MM.1S (cell line): ENCODE data around the gene PRUNE2.

Source experiments
- DNase-seq: peaks from one replicate; pipeline ENCODE4 v3.0.0-alpha.2; 2015
- H2AFZ ChIP-seq: fragments of 300-600 bp; sonication (generic); 2 replicates; pipeline ENCODE4 v1.6.0; 2016; ENCODE audit warnings: antibody characterized with exemption, low read length
- H3F3A ChIP-seq: fragments of 300-600 bp; sonication (generic); 2 replicates; pipeline ENCODE4 v1.6.1; 2016; ENCODE audit warnings: mild to moderate bottlenecking, antibody characterized with exemption, low read length, moderate library complexity, mixed read lengths; ENCODE audit not compliant: insufficient read depth
- H3K27ac ChIP-seq: fragments of 300-600 bp; sonication (generic); 2 replicates; pipeline ENCODE4 v1.5.1; 2016; ENCODE audit warnings: mild to moderate bottlenecking, low read length
- H3K27me3 ChIP-seq: fragments of 300-600 bp; sonication (generic); replicated peaks from 2 replicates; pipeline ENCODE4 v1.6.0; 2016; ENCODE audit warnings: low read length; ENCODE audit not compliant: insufficient read depth
- H3K36me3 ChIP-seq: fragments of 300-600 bp; sonication (generic); replicated peaks from 2 replicates; pipeline ENCODE4 v1.6.1; 2016; ENCODE audit warnings: mild to moderate bottlenecking, low read length, mixed read lengths; ENCODE audit not compliant: insufficient read depth
- H3K4me1 ChIP-seq: fragments of 300-600 bp; sonication (generic); 2 replicates; pipeline ENCODE4 v1.6.1; 2016; ENCODE audit warnings: low read length, mixed read lengths
- H3K4me2 ChIP-seq: fragments of 300-600 bp; sonication (generic); 2 replicates; pipeline ENCODE4 v1.6.0; 2016; ENCODE audit warnings: low read depth, low read length
- H3K4me3 ChIP-seq: fragments of 300-600 bp; sonication (generic); 2 replicates; pipeline ENCODE4 v1.5.1; 2016; ENCODE audit warnings: low read length, mixed read lengths
- H3K79me2 ChIP-seq: fragments of 300-600 bp; sonication (generic); 2 replicates; pipeline ENCODE4 v1.6.1; 2016; ENCODE audit warnings: mixed run types, low read length, mixed read lengths
- H3K9ac ChIP-seq: fragments of 300-600 bp; sonication (generic); 2 replicates; pipeline ENCODE4 v1.6.1; 2016; ENCODE audit warnings: low read length, mixed read lengths
- H3K9me2 ChIP-seq: fragments of 300-600 bp; sonication (generic); replicated peaks from 2 replicates; pipeline ENCODE4 v1.6.1; 2016; ENCODE audit warnings: mild to moderate bottlenecking, low read length, mixed read lengths; ENCODE audit not compliant: insufficient read depth
- H3K9me3 ChIP-seq: fragments of 300-600 bp; sonication (generic); replicated peaks from 2 replicates; pipeline ENCODE4 v1.6.1; 2016; ENCODE audit warnings: mild to moderate bottlenecking, low read length, mixed read lengths; ENCODE audit not compliant: insufficient read depth
- H4K20me1 ChIP-seq: fragments of 300-600 bp; sonication (generic); 2 replicates; pipeline ENCODE4 v1.6.1; 2016; ENCODE audit warnings: mild to moderate bottlenecking, low read length, moderate library complexity, mixed read lengths; ENCODE audit not compliant: insufficient read depth
- EZH2 ChIP-seq: fragments of 300-600 bp; sonication (generic); optimal IDR thresholded peaks from 2 replicates; pipeline ENCODE3; 2017; ENCODE audit warnings: low read depth, mild to moderate bottlenecking, antibody characterized with exemption, low read length, mixed read lengths
- EZH2phosphoT487 ChIP-seq: fragments of 300-600 bp; sonication (generic); IDR thresholded peaks from 2 replicates; pipeline ENCODE4 v1.6.1; 2018; ENCODE audit warnings: antibody characterized with exemption, low read length
- TF ChIP-seq, protein P1 (sequence below): fragments of 300-600 bp; sonication (generic); IDR thresholded peaks from 2 replicates; pipeline ENCODE4 v1.5.1; 2016; ENCODE audit warnings: antibody characterized with exemption, low read length, mixed read lengths

Gene PRUNE2

DNA sequence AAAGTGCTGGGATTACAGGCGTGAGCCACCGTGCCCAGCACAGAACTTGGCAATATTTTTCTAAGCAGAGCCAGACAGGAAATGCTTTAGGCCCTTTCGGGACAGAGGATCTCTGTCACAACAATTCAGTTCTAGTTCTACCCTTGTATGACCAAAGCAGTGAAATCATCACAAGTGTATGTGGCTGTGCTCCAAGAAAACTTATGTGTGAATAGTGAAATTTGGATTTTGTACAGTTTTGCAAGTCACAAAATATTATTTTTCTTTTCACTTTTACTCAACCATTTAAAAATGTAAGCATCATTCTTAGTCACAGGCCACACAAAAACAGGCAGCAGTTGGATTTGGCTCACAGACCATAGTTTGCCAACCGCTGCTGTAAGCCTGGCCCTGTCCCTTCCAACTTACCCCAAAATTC lies 20.4 kb upstream of the PRUNE2 start:
- Histone ChIP-seq H3K27ac (no peak overlapping the region), H3F3A (no peaks in the 10 kb centered on the region), H3K4me1 (no peaks in the 10 kb centered on the region), H3K27me3 (no peaks in the 10 kb centered on the region), H4K20me1 (no peaks in the 10 kb centered on the region), H3K9ac (no peak overlapping the region), H3K4me2 (no peak overlapping the region), H3K9me3 (no peaks in the 10 kb centered on the region), H3K36me3 (no peaks in the 10 kb centered on the region), H2AFZ (no peak overlapping the region), H3K9me2 (no peaks in the 10 kb centered on the region), H3K4me3 (no peak overlapping the region), H3K79me2 (no peaks in the 10 kb centered on the region)
- TF ChIP-seq EZH2phosphoT487 (no peak), EZH2 (no peak)
- TF ChIP-seq, protein P1, sequence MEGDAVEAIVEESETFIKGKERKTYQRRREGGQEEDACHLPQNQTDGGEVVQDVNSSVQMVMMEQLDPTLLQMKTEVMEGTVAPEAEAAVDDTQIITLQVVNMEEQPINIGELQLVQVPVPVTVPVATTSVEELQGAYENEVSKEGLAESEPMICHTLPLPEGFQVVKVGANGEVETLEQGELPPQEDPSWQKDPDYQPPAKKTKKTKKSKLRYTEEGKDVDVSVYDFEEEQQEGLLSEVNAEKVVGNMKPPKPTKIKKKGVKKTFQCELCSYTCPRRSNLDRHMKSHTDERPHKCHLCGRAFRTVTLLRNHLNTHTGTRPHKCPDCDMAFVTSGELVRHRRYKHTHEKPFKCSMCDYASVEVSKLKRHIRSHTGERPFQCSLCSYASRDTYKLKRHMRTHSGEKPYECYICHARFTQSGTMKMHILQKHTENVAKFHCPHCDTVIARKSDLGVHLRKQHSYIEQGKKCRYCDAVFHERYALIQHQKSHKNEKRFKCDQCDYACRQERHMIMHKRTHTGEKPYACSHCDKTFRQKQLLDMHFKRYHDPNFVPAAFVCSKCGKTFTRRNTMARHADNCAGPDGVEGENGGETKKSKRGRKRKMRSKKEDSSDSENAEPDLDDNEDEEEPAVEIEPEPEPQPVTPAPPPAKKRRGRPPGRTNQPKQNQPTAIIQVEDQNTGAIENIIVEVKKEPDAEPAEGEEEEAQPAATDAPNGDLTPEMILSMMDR = no peak
- no peak for DNase-seq

DNA sequence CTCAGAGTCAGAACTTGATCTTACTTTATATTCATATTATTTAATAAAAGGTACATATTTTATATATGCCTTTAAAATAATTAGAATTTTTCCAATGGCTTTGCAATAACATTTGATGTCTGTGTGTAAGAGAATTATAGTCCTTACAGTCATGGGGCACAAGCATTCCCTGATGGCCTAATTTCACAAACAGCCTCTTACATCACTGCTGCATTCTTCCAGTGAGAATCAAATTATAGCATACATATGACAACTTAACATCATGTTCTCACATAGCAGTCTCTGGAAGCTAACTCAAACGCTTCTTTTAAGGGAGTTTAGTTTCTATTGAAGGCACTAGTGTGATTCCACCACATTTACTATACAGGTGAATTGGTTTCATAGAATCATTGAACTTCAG lies 15.3 kb upstream of the PRUNE2 start:
- no peak overlapping the region for H3K4me2 ChIP-seq
- no peak for DNase-seq
- H3K36me3 ChIP-seq = no peaks in the 10 kb centered on the region
- H3K27ac ChIP-seq = no peak overlapping the region
- TF ChIP-seq, protein P1 = no peak
- TF ChIP-seq EZH2 (no peak), EZH2phosphoT487 (no peak)
- no peaks in the 10 kb centered on the region for H3K27me3 ChIP-seq
- no peaks in the 10 kb centered on the region for H4K20me1 ChIP-seq
- no peak overlapping the region for H3K4me3 ChIP-seq
- H3K9me3 ChIP-seq = no peaks in the 10 kb centered on the region
- H3K9me2 ChIP-seq = no peaks in the 10 kb centered on the region
- no peaks in the 10 kb centered on the region for H3K79me2 ChIP-seq
- H3F3A ChIP-seq = no peaks in the 10 kb centered on the region
- H3K4me1 ChIP-seq = no peaks in the 10 kb centered on the region
- H2AFZ ChIP-seq = no peak overlapping the region
- H3K9ac ChIP-seq = no peak overlapping the region

DNA sequence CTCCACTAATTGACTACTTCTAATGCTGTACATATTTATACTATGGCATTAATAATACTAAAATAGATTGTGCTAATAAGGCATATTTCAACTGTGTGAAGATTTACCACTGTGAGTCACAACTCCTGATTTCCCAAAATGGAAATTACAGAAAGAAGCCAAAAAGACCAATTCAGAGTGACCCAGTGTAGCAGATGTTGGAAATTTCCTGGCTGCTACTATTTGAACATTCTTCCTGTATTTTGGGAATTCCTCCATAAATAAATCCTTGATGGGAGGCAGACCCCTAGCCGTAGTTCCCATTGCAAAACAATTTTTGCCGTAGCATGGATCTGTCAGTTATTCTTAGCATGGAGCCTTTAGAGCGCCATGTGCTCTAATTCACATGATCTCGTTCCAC lies 11.4 kb upstream of the PRUNE2 start:
- TF ChIP-seq EZH2phosphoT487 (no peak), EZH2 (no peak)
- TF ChIP-seq, protein P1 = no peak
- no peaks in the 10 kb centered on the region for H3K79me2 ChIP-seq
- H3F3A ChIP-seq = no peaks in the 10 kb centered on the region
- no peaks in the 10 kb centered on the region for H4K20me1 ChIP-seq
- H3K27ac ChIP-seq = no peak overlapping the region
- no peak overlapping the region for H3K4me2 ChIP-seq
- H2AFZ ChIP-seq = no peak overlapping the region
- no peaks in the 10 kb centered on the region for H3K36me3 ChIP-seq
- H3K9me2 ChIP-seq = no peaks in the 10 kb centered on the region
- H3K4me3 ChIP-seq = no peak overlapping the region
- H3K27me3 ChIP-seq = no peaks in the 10 kb centered on the region
- H3K4me1 ChIP-seq = no peaks in the 10 kb centered on the region
- DNase-seq = no peak
- no peaks in the 10 kb centered on the region for H3K9me3 ChIP-seq
- H3K9ac ChIP-seq = no peak overlapping the region
